Fibroblast of peridontal ligament (primary cell): Measurements from ENCODE around the gene PLEK2.
"Not testable (repeated sequence)": the region's sequence is repeated elsewhere in the genome, so short reads cannot be mapped to it uniquely, and the experiment has no call there.

Experiments
- DNase-seq: peaks from one replicate; pipeline ENCODE4 v3.0.0-alpha.2; 2010; ENCODE audit errors: extremely low read depth

The PLEK2 gene

GRCh38 chr14:67411820-67412421 lies at the start of gene PLEK2:
Gene PLEK2, minus strand, starts transcription at chr14:67412165. Its CDS starts 106 bp downstream, at chr14:67412059.
- no peak for DNase-seq

GRCh38 chr14:67461341-67461985 lies 49.5 kb upstream of the PLEK2 start:
- peak; percentile 72 for DNase-seq

GRCh38 chr14:67459336-67459735 lies 47.4 kb upstream of the PLEK2 start:
- DNase-seq = no peak

- no peak for DNase-seq
These were observed 45.8 kb upstream of the PLEK2 start for GRCh38 chr14:67457782-67458181.

- no peak for DNase-seq
These were observed 44.8 kb upstream of the PLEK2 start for GRCh38 chr14:67456732-67457131.

- no peak for DNase-seq
These were observed 41.8 kb upstream of the PLEK2 start for GRCh38 chr14:67453575-67454300.

GRCh38 chr14:67451667-67452066 lies 39.7 kb upstream of the PLEK2 start:
- not testable (repeated sequence) for DNase-seq

- no peak for DNase-seq
These were observed 37.1 kb upstream of the PLEK2 start for GRCh38 chr14:67449096-67449495.

- DNase-seq = no peak
These were observed 35.0 kb upstream of the PLEK2 start for GRCh38 chr14:67447033-67447381.

- no peak for DNase-seq
These were observed 34.5 kb upstream of the PLEK2 start for GRCh38 chr14:67446371-67447032.

- no peak for DNase-seq
These were observed 32.4 kb upstream of the PLEK2 start for GRCh38 chr14:67444395-67444794.

- no peak for DNase-seq
These were observed 30.4 kb upstream of the PLEK2 start for GRCh38 chr14:67442139-67442906.

- DNase-seq = no peak
These were observed 29.7 kb upstream of the PLEK2 start for GRCh38 chr14:67441672-67442071.

GRCh38 chr14:67441256-67441655 lies 29.3 kb upstream of the PLEK2 start:
- DNase-seq = no peak

- DNase-seq = no peak
These were observed 28.5 kb upstream of the PLEK2 start for GRCh38 chr14:67440513-67440912.

- DNase-seq = no peak
These were observed 27.0 kb upstream of the PLEK2 start for GRCh38 chr14:67438969-67439368.

- no peak for DNase-seq
These were observed 24.3 kb upstream of the PLEK2 start for GRCh38 chr14:67436006-67436866.

- no peak for DNase-seq
These were observed 23.6 kb upstream of the PLEK2 start for GRCh38 chr14:67435603-67436002.

- no peak for DNase-seq
These were observed 20.1 kb upstream of the PLEK2 start for GRCh38 chr14:67432050-67432564.

GRCh38 chr14:67429510-67430205 lies 17.7 kb upstream of the PLEK2 start:
- DNase-seq = no peak
